GM12864 (cell line): ENCODE measurements around the gene FASTKD3.

ENCODE experiments used
- DNase-seq: peaks from one replicate; pipeline ENCODE4 v3.0.0-alpha.2; 2011; ENCODE audit warnings: low read depth
- H3K4me3 ChIP-seq: 2 replicates; pipeline ENCODE4 v1.5.1; 2011; ENCODE audit warnings: mild to moderate bottlenecking, low read depth, low read length, control low read depth
- CTCF ChIP-seq: IDR thresholded peaks from 2 replicates; pipeline ENCODE4 v1.5.1; 2011; ENCODE audit warnings: low read depth, mild to moderate bottlenecking, moderate library complexity, low read length, control low read depth, inconsistent platforms; ENCODE audit errors: missing control alignments

Gene FASTKD3

DNA sequence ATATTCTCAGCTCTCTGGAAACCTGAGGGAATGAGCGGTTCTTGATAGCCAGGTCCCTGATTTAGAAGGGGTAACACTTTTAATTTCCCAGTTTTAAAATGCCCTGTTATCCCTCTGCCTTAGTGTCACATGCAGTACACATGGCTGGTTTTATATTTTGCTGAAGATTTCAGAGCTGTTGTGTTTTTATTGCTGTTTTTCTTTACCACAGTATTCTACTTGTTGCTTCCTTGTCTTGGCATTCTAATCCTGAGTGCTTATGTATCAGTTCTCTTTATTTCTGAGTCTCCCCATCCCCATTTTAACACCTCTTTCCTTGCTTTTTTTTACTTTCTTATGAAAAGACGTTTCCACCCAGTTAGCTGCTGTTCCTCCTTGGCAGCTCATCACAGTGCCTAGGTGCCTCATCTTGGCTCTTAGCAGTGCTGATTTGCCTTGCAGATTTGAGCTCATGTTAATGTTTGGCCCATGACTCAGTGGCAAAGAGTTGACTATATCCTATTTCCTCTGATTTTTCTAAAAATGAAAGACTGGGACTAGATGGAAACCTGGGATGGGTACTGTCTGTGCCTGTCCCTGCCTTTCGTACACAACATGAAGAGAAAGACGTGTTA lies 3.8 kb upstream of the FASTKD3 start:
- no peak for TF ChIP-seq CTCF

GRCh38 chr5:7871653-7872052 lies 2.8 kb upstream of the FASTKD3 start:
- no peak for TF ChIP-seq CTCF
- no peak overlapping the region for H3K4me3 ChIP-seq
- DNase-seq, result peak; percentile 51

More for the DNA sequence above, 3.8 kb upstream of the FASTKD3 start:
- no peak for DNase-seq
- H3K4me3 ChIP-seq, result peak overlapping the region; percentile 13; the same call in 1 of the 2 replicates

GRCh38 chr5:7869474-7870136 lies 774 bp upstream of the FASTKD3 start:
- H3K4me3 ChIP-seq, result peak overlapping the region; percentile 92
- no peak for TF ChIP-seq CTCF
- DNase-seq, result no peak

DNA sequence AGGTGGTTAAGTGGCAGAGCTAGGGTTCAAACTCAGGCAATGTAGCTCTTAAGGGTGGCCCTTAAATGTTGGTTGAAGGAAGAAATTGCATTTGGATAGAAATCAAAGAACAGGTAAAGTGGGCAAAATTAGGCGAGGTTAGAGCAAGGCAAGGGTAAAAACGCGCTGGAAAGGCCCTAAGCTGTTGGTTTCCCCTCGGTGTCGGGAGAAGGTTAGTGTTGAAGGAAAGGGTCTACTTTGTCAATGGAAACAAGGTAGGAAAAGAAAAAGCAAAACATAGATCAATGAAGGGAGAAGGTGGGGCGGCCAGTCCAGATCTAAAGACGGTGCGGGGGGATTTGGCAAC lies 431 bp downstream of the FASTKD3 start:
- H3K4me3 ChIP-seq, result peak overlapping the region; percentile 92
- TF ChIP-seq CTCF, result no peak
- no peak for DNase-seq

GRCh38 chr5:7867260-7867659 lies 1.6 kb downstream of the FASTKD3 start:
- no peak overlapping the region for H3K4me3 ChIP-seq
- DNase-seq, result no peak
- TF ChIP-seq CTCF, result no peak

DNA sequence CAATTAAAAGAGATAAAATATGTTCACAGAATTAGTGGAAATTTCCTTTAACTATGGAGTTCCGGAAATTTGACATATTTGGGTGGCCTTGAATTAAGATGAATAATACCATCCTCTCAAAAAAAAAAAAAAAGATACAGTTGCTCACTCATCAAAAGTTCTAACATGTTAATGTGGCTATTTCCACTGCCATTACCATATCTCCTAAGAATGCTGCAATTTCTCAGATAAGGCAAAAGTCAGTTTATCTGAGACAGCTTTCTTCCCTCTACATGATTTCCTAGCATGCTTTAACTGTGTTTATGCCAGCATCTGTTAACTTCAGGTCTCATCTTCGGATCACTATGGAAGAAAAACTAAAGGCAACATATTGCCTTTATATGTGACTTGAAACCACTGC lies 2.6 kb downstream of the FASTKD3 start:
- no peak for DNase-seq

More for the DNA sequence above, 2.6 kb downstream of the FASTKD3 start:
- TF ChIP-seq CTCF, result no peak
- H3K4me3 ChIP-seq, result no peak overlapping the region
